Spleen (tissue), 7 donors: Measurements from ENCODE around the gene PLXNA2.

Experiments used
- CTCF ChIP-seq, 11 experiments: fragments of 200-600 bp in 7 of 11; fragments of 450-650 bp in 4 of 11; sonication (generic) in 4 of 11; IDR thresholded peaks in 8 of 11; conservative IDR thresholded peaks in 3 of 11; 1 replicate in 7 of 11; 2 replicates in 4 of 11; pipeline versions ENCODE4 v1.4.0 to v1.8.0; 2016 to 2021; ENCODE audit warnings: antibody characterized with exemption in 11 of 11, inconsistent platforms in 4 of 11, mild to moderate bottlenecking in 1 of 11
- POLR2A ChIP-seq, 3 donors: fragments of 450-650 bp; IDR thresholded peaks; one replicate each; pipeline ENCODE4 v1.5.1; 2017; ENCODE audit warnings: antibody characterized with exemption in 3 of 3, mild to moderate bottlenecking in 1 of 3
- donor health status: DM: no; HTN: no; CAD: no; lungs with moderate emphysema.
- donor health status: DM: no; HTN: no; CAD: no.
- donor health status: DM: no; HTN: no; CAD: no.

DNA sequence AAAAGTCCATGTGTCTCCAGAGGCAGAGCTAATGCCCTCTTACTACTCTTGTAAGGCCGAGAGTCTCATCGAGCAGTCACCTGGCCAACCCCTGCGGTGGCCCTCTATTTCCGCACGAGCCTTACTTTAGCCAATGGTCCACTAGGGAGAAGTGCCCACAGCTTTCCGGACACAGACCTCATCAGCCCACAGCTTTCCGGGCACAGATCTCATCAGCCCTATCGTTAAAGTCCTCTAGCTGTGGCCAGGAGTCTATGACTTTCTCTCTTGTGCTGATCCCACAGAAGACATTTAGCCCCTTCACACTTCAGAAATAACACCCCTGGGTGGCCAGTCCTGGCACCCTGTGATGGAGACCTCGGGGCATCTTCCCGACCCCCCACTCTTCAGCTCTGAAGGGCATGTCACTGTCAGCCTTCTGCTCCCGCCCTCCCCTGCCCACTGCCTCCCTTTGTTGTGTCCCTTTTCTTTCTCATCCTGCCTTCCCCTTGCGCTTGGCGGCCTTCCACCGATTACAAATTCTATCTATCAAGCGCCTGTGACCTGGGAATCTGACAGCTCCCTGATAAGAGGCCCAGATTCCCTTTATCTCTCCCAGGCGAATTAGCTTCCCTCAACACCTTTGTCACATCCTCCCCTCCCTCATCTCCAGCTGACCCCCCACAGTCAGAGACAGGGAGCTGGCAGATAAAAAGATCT lies 161.0 kb downstream of the PLXNA2 start:
- no peak for TF ChIP-seq CTCF (IDR thresholded peaks at IDR 0.05 in 8 of 11, conservative IDR thresholded peaks at IDR 0.05 in 3 of 11)
- TF ChIP-seq POLR2A (IDR thresholded peaks at IDR 0.05), result no peak
